ENCODE data around the gene KRT27.

Gene KRT27

DNA sequence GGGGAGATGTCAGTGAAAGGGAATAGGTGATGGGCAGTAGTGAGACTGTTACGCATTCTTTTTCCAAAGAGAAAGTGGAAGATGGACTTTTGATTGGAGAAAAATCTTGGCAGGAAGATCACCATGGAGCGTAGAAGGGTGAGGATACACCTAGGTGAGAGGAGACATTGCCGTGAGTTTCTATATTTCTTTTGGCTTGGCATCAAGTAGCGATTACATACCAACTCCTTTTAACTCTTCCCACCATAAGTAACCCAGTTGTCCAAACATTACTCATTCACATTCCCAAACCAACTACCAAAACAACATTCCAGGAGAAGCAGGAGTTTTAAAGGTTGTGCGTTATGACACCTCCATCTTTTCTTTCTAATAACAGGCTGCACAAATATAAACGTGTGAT, 28.1 kb upstream of the KRT27 start:
- in situ Hi-C loops (cut with HindIII; ENCODE audit: low sequenced_read_pairs) = no loop called here

DNA sequence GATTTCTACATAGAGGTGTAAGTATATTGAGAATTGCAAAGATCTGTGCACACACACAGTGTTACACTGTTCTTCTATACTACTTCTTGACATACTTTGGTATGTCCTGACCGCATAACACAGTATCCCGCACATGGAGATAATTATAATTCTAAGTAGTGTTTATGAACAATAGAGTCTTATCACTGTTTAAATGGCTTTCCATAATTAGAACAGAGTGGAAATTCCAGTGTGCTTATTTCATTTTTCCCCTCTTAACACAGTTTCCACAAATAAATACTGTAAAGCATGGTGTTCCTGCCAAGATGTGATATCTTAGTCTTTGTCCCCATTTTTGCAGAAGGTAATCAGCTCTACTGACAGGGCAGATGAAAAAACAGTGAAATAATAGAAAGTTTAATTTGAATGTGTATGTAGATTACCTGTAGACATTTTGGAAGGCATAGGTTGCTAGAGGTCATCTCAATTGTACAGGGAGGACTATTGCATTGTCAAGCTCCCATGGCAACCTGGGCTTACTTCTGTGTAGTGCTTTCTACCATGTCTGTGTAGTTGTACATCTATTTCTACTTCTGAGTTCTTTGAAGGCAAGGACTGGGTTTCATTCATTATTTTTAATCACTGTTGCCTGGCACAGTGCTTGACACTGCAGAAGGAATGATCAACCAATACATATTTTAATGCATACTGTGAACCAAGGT, 27.5 kb upstream of the KRT27 start:
- in situ Hi-C loops (cut with HindIII; ENCODE audit: low sequenced_read_pairs) = no loop called here

DNA sequence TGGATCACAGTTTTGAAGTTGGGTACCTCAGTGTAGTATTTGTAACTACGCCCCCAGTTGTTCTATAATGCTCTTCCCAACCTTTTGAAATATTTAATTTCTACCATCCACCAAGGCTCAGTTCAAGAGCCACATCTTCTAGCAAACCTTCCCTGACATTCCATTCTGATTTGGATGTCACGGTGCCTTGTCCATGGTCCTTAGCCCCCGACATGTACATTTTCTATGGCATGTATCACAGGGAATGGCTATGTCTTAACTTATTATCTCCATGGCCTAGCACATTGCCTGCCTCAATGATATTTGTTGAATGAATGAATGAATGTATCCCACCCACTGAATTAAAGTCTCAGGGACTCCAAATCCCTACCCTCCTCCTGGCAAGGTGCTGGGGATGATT, 23.8 kb upstream of the KRT27 start:
- in situ Hi-C loops (cut with HindIII; ENCODE audit: low sequenced_read_pairs) = no loop called here

DNA sequence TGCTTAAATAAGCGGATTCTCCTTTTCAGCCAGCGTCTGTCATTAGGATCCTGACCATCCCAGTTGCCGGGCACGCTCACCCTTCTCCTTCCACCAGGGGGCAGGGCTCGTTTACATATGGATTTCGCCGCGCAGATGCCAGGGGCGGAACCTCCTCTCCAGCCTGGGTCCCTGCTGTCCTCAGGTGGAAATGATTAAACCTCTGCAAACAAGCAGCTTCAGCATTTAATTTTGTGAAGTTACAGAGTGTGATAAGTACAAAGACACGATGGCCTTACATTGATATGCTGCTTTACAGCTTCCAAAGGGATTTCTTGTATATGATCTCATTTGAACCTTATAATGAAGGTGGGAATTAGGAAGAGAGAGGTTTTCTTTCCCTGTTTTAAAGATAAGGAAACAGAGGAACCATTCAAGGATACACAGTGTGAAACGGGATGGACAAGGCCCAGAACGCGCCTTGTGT, 21.3 kb upstream of the KRT27 start:
- in situ Hi-C loops (cut with HindIII; ENCODE audit: low sequenced_read_pairs) = no loop called here

DNA sequence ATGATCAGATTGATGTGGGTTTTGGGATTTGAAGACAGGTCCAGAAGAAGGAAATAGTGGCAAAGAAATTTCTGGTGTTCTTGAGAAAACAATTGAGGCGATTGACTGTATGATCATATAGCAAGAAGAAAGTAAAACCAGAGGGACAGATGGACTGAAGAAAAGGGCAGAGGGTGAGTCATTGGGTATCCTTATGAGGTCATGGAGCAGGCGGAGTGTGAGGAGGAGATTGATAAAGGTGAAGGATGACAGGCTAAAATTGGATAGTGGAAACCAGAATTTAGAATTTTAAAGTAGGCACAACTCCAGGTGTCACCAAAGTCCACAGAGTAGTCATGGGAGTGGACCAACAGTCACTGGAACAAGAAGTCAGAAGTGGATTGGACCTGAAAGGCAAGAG, 18.8 kb upstream of the KRT27 start:
- in situ Hi-C loops (cut with HindIII; ENCODE audit: low sequenced_read_pairs) = no loop called here

DNA sequence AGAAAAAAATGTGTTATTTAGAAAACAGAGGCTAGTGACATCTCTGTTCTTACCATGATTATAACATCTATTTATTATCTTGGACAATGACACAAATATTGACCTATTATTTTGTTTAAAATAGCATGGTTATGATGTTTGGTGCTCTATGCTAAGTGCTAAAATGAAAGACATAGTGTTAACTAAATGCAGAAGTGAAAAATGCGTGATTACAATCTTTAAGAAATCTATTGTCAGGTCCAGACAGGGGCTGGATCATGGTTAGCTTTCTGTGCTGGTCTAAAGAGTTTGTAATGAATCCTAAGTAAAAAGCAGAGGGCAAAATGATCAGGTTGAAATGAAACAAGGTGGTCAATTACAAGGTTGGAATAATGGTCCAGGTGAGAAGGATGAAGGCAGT, 18.0 kb upstream of the KRT27 start:
- in situ Hi-C loops (cut with HindIII; ENCODE audit: low sequenced_read_pairs) = no loop called here

DNA sequence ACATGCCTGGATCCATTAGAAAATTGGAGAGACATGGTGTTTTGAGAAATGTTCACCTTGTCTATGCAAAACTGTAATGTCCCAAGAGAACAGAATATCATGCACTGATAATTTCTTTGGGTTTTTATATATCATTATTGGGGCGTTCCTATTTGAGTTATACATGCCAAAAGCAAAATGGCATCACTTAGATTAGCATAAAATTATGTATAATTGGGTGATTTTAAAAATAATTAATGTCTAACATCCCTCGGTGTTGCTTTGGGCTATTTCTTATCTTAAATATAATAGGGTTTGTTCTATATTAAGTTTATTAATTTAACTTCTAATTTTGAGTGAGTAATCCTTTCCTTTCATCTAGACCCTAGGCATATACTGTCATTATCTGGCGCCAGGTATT, 17.5 kb upstream of the KRT27 start, which contains the start of gene KRT28:
KRT28 (minus strand) TSS at position 101 of the 400 bp plus-strand sequence; CDS start at position 35, 66 bp downstream.
- in situ Hi-C loops (cut with HindIII; ENCODE audit: low sequenced_read_pairs) = no loop called here

DNA sequence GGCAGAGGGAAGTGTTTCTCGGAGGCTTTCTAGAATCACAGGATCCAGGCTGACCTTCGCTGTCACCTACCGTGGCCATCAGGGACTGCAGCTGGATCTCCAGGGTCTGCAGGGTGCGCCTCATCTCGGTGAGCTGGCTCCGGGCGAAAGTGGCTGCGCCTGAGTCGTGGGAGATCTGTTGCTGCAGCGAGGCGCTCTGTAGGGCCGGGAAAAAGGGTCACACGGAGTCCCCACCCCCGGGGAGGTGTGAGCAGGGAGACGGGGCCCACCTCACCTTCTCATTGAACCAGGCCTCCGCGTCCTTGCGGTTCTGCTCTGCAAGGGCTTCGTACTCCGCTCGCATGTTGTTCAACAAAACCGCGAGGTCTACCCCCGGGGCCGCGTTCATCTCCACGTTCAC, 14.5 kb upstream of the KRT27 start:
- in situ Hi-C loops (cut with HindIII; ENCODE audit: low sequenced_read_pairs) = no loop called here

DNA sequence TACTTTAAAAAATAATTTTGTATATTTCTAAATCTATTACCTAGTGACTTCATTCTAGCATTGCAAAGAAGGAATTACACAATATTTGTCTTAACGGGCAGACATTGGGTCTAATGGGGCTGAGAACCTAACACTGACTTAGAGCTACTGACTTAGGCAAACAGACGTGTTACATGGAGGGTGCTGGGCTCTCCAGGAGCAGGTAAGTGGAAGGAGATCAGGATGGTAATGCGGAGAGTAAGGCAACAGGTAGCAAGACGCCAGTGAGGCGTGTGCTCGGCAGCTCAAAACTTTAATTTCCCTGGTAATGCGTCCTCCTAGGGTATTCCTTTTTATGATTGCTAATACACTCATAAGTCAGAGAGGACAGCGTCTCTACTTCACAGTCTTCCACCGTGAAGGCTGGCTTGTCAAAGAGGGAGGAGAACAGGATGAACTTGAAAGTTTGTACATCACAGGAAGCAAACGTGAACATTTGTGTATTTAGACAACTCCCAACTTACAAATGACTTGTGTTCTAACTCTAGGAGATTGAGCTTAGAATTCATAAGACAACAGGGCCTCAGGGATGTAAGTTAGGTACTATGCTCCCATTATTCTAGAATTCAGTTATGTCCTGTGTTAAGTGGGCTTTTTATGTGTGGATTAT, 12.8 kb upstream of the KRT27 start:
- in situ Hi-C loops (cut with HindIII; ENCODE audit: low sequenced_read_pairs) = no loop called here

DNA sequence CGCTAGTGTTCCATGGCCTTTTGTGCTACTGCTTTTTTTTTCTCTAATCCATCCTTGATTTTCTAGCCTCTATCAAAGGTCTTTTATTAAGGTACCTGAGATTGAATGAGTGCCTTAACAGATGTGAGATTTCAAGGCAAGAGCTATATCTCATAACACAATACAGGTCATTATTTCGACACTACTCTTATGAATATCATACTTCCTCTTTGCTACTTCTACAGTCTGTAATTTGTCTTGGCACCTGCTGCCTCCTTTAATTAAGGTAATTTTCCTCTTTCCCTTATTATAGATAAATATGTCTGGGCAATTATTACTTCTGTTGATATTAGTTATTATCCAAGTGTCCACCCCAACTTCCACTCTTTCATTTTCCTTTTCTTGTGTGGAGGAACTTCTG, 12.1 kb upstream of the KRT27 start:
- in situ Hi-C loops (cut with HindIII; ENCODE audit: low sequenced_read_pairs) = no loop called here

DNA sequence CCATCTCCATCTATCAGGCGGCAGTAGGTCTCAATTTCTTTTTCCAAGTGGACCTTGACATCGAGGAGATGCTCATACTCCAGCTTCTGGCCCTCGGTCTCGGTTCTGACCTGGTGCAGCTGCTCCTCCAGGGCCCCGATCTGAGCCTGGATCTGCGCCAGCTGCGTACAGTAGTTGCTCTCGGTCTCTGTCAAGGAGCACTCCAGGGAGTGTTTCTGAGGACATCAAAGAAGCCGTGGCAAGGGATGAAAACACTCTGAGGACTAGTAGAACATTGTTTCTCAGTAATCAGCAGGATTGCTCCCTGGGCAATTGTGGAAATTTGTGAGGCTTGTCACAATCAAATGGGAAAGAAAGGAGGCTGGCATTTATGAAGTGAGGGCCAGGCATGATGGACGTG, 11.5 kb upstream of the KRT27 start:
- in situ Hi-C loops (cut with HindIII; ENCODE audit: low sequenced_read_pairs) = no loop called here

DNA sequence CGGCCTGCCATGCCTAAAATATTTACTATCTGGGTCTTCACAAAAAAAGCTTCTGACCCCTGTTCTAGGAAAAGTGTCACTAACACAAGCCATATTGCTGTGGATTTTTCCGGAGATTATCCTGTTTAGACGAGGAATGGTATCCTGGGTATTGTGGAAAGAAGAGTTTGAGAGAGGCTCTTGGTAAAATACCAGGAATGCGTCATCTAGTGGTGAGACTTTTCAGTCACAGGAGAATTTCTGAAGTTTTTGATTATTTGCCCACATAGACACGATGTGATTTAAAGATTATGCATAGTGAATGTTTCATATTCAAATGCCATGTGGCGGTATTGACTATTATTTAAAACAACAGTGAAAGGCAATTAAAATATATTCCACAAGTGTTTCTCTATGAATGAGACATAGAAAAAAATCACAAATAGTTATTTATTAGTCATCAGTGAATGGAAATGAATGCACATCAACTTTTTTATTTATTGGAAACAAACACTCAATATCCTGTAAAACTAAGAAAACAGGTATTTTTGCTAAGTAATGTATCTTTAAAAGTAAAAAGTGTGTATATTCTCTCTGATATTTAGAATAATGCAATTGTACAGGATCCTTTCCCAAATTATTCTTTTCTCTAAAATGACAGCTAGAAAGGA, 9.6 kb upstream of the KRT27 start:
- in situ Hi-C loops (cut with HindIII; ENCODE audit: low sequenced_read_pairs) = no loop called here

DNA sequence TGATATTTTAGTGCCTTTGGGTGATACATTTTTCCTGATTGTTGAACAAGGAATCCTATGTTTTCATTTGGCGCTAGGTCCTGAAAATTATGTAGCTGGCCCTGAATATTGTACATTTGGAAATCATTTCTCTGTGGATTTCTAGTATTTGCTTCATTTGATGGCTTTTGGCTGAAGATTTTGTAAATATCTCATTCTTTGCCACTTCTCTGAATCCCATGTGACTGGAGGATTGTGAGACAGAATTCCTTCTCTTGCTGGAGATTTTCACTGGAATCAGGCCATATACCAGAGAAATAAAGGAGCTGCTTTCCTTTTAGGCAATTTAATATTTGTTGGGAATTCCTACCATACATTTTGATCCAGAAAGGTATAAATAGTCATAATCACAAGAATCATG, 8.8 kb upstream of the KRT27 start:
- in situ Hi-C loops (cut with HindIII; ENCODE audit: low sequenced_read_pairs) = no loop called here

DNA sequence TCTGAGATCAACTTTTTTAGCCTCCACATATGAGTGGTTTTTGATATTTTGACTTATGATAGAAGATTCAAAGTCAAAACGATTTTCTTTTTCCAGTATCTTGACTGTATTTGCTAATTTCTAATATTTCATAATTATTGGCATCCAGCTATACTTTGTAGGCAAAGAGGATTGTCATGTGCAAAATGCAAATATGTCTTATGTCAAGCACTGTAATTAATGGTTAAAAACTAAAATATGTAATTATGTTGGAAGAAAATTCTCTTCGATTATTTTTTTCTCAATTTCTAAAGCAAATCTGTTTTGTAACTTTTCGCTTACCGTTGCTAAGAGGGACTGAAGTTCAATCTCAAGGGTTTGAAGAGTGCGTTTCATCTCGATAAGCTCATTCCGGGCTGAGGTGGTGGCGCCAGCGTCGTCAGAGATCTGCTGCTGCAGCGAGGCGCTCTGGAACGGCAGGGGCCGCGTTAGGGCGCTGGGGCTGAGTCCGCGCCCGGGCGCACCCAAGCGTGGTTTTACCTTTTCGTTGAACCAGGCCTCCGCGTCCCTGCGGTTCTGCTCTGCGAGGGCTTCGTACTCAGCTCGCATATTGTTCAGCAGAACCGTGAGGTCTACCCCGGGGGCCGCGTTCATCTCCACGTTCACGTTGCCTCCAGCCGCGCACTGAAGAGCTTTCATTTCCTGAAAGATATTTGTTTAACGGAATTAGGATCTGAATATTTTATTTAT, 3.0 kb downstream of the KRT27 start:
- in situ Hi-C loops (cut with HindIII; ENCODE audit: low sequenced_read_pairs) = no loop called here

DNA sequence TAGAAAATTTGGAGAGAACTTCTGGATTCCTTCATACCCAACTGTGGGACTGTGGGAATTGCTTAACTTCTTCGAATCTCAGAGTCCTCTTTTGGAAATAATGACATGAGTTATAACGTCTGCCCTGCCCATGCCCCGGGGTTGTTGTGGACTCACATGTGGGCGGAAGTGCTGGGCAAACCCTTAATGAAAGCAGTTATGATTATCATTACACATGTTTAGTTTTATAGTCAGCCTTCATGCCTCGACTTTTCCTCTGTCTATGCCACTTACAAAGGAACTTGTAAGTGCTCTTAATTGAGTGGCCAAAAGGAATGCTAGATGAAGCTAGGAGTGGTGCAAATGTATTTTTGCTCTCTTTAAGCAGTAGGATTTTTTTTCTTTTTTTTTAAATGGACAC, 3.9 kb downstream of the KRT27 start:
- in situ Hi-C loops (cut with HindIII; ENCODE audit: low sequenced_read_pairs) = no loop called here

DNA sequence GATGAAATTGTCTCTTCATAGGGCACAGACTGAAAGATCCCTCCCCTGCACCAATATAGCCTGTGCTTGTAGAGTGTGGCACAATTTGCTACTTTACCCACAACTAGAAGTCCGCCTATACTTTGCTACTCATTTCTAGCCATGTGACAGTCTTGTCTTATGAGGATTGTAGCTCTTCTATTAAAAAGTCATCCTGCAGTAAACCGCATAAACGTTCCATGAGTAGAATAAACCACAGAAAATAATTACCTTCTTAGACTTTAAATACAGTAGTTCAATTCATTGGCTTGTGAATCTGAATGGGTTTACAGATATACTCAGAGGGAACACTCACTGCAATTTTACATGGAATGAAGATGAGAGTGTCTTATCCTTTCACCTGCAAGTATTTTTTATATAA, 4.4 kb downstream of the KRT27 start:
- in situ Hi-C loops (cut with HindIII; ENCODE audit: low sequenced_read_pairs) = no loop called here

DNA sequence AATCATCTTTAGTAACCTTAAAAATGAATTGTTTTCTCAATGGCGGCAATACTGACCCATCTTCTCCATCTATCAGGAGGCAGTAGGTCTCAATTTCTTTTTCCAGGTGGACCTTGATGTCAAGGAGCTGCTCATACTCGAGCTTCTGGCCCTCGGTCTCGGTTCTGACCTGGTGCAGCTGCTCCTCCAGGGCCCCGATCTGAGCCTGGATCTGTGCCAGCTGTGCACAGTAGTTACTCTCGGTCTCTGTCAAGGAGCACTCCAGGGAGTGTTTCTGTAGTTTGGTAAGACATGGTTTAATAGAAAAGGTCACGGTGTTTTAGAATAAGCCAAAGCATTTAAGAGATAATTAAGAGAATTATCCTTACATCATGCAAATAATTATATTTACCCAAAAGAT, 4.9 kb downstream of the KRT27 start:
- in situ Hi-C loops (cut with HindIII; ENCODE audit: low sequenced_read_pairs) = no loop called here

DNA sequence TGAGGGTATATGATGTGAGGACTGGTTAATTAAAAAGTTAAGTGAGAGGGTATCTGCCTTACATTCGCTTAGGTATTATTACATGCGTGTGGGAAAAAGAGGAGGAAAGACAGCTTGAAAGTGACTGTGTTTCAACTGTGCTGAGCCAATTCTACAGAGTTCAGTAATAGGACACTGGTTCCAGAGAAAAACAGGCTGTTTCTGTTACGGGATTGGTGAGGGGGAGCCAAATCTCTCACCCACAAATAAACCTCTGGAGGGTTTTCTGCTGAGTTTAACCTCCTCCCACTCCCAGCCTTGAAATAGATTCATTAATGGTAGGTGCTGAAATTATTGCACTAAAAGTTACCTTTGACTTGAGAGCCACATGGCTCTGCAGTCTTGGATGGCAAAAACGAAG, 6.4 kb downstream of the KRT27 start:
- in situ Hi-C loops (cut with HindIII; ENCODE audit: low sequenced_read_pairs) = no loop called here

DNA sequence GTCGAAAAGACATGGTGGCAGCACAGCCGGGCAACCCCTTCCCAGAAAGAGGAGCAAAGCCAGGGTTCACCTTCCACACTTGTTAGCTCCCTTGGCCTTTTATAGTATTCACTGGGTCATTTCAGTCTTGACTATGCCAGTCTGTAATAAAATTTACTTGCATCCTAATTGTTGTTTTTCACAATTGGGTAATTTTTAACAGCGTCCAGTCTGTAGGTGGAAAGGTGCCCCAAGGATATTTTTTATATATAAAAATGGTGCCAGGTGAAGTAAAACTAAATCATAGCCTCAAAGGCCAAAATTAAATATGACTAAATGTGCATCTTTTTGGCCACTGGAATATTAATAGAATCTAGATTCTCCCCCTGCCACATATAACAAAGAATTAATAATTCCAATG, 10.2 kb downstream of the KRT27 start, which contains the start of gene KRT26:
KRT26 (minus strand) TSS at position 101 of the 400 bp plus-strand sequence; CDS start at position 13, 88 bp downstream.
- in situ Hi-C loops (cut with HindIII; ENCODE audit: low sequenced_read_pairs) = no loop called here

DNA sequence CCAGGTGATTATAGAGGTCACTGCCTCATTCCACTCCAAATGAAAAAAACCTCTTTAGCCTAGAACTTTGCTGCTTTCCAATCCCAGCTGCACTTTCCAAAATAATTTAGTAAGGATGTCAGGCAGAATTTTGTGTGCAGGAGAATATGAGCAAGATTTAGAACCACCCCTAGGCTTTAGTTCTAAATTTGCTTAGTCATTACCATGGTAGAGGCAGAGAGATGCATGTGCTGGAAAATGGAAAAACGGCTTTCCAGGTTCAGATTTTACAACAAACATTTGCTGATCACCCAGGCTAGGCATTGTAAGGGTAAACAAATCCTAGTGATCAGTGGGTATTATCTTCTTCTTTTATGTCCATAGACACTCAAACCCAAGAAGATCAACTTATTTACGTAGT, 16.7 kb downstream of the KRT27 start:
- in situ Hi-C loops (cut with HindIII; ENCODE audit: low sequenced_read_pairs) = no loop called here

DNA sequence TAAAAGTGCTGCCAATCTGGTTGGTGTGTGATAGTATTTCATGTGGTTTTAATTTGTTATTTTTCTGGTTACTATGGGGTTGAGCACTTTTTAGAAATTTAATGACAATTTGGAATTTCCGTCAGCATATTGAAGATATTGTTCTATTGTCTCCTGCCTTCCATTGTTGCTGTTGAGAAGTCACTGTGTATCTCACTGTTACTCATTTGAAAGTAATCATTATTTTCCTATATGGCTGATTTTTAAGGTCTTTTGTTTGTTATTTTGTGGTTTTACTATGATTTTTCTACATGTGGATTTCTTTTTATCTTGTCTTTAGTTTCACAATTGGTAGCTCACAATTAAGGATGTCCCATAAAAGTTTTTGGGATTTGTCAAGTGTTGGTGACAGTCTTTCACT, 18.6 kb downstream of the KRT27 start:
- in situ Hi-C loops (cut with HindIII; ENCODE audit: low sequenced_read_pairs) = no loop called here
